PC-9 (cell line): ENCODE data around the gene MED13L.

Source experiments
- CTCF ChIP-seq: fragments of 200-600 bp; sonication (generic); conservative IDR thresholded peaks from 2 replicates; pipeline ENCODE4 v1.6.1; 2017; ENCODE audit warnings: mixed run types, antibody characterized with exemption, mild to moderate bottlenecking, moderate library complexity
- EZH2 ChIP-seq: fragments of 200-600 bp; sonication (generic); IDR thresholded peaks from 2 replicates; pipeline ENCODE4 v1.8.0; 2017; ENCODE audit warnings: antibody characterized with exemption, low read depth

- TF ChIP-seq CTCF (peak; percentile 70), EZH2 (no peak)
Observed at GRCh38 chr12:115922952-115923564, 354.4 kb downstream of the MED13L start.
